OCI-LY1 (cell line): Measurements from ENCODE around the gene MTOR.

Experiments used
- H2AFZ ChIP-seq: fragments of 200-600 bp; sonication (generic), shearing (Covaris generic); 2 replicates; pipeline ENCODE4 v1.6.0; 2014; ENCODE audit warnings: antibody characterized with exemption, mild to moderate bottlenecking, low read length
- H3F3A ChIP-seq: fragments of 200-600 bp; sonication (generic), shearing (Covaris generic); 2 replicates; pipeline ENCODE4 v1.6.0; 2014; ENCODE audit warnings: mild to moderate bottlenecking, antibody characterized with exemption, low read length, moderate library complexity; ENCODE audit not compliant: insufficient read depth
- H3K27ac ChIP-seq: fragments of 200-600 bp; sonication (generic); 2 replicates; pipeline ENCODE4 v1.5.1; 2014; ENCODE audit warnings: low read length, mixed run types, mild to moderate bottlenecking, low read depth; ENCODE audit not compliant: poor library complexity, severe bottlenecking
- H3K27me3 ChIP-seq: fragments of 200-600 bp; sonication (generic); 2 replicates; pipeline ENCODE4 v1.6.0; 2014; ENCODE audit warnings: antibody characterized with exemption, mild to moderate bottlenecking, low read length, moderate library complexity; ENCODE audit not compliant: insufficient read depth
- H3K36me3 ChIP-seq: fragments of 200-600 bp; sonication (generic); 2 replicates; pipeline ENCODE4 v1.6.1; 2014; ENCODE audit warnings: mild to moderate bottlenecking, antibody characterized with exemption, low read length, moderate library complexity, mixed read lengths; ENCODE audit not compliant: insufficient read depth
- H3K4me1 ChIP-seq: fragments of 200-600 bp; sonication (generic); 2 replicates; pipeline ENCODE4 v1.5.1; 2014; ENCODE audit warnings: mild to moderate bottlenecking, low read length, moderate library complexity; ENCODE audit not compliant: insufficient read depth, severe bottlenecking
- H3K4me2 ChIP-seq: fragments of 200-600 bp; sonication (generic), shearing (Covaris generic); 2 replicates; pipeline ENCODE4 v1.6.1; 2014; ENCODE audit warnings: low read length
- H3K4me3 ChIP-seq: fragments of 200-600 bp; sonication (generic); 2 replicates; pipeline ENCODE4 v1.5.1; 2014; ENCODE audit warnings: low read length, low read depth, mild to moderate bottlenecking, mixed read lengths; ENCODE audit not compliant: poor library complexity, severe bottlenecking
- H3K79me2 ChIP-seq: fragments of 200-600 bp; shearing (Covaris generic); 2 replicates; pipeline ENCODE4 v1.6.1; 2016; ENCODE audit warnings: mixed run types, low read length, mixed read lengths; ENCODE audit not compliant: insufficient read depth
- H3K9ac ChIP-seq: fragments of 200-600 bp; sonication (generic), shearing (Covaris generic); 2 replicates; pipeline ENCODE4 v1.6.1; 2014; ENCODE audit warnings: mild to moderate bottlenecking, low read length, mixed read lengths
- H3K9me2 ChIP-seq: fragments of 200-600 bp; sonication (generic), shearing (Covaris generic); 2 replicates; pipeline ENCODE4 v1.6.1; 2014; ENCODE audit warnings: low read depth, mild to moderate bottlenecking, low read length, mixed read lengths
- H3K9me3 ChIP-seq: fragments of 200-600 bp; shearing (Covaris generic); 2 replicates; pipeline ENCODE4 v1.6.1; 2014; ENCODE audit warnings: low read length, mixed read lengths
- H4K20me1 ChIP-seq: fragments of 200-600 bp; sonication (generic), shearing (Covaris generic); 2 replicates; pipeline ENCODE4 v1.6.0; 2016; ENCODE audit warnings: mild to moderate bottlenecking, low read length; ENCODE audit not compliant: insufficient read depth
- CTCF ChIP-seq: fragments of 200-600 bp; sonication (generic), shearing (Covaris generic); IDR thresholded peaks from 2 replicates; pipeline ENCODE4 v1.5.1; 2017; ENCODE audit warnings: mild to moderate bottlenecking, antibody characterized with exemption, low read length, moderate library complexity, mixed read lengths
- EZH2 ChIP-seq: fragments of 200-600 bp; sonication (generic), shearing (Covaris generic); IDR thresholded peaks from 2 replicates; pipeline ENCODE4 v1.8.0; 2017; ENCODE audit warnings: borderline replicate concordance, mixed run types, mild to moderate bottlenecking, antibody characterized with exemption, low read length, moderate library complexity, mixed read lengths

The MTOR gene

GRCh38 chr1:11132563-11133293 lies 129.6 kb downstream of the MTOR start:
- Histone ChIP-seq H2AFZ (no peak overlapping the region), H3K9ac (no peak overlapping the region), H3F3A (no peaks in the 10 kb centered on the region), H3K4me3 (no peak overlapping the region), H3K4me1 (no peaks in the 10 kb centered on the region), H4K20me1 (no peaks in the 10 kb centered on the region), H3K79me2 (no peaks in the 10 kb centered on the region), H3K9me3 (no peaks in the 10 kb centered on the region), H3K36me3 (peaks cover 82% of the 10 kb centered on the region), H3K9me2 (no peaks in the 10 kb centered on the region), H3K27me3 (no peaks in the 10 kb centered on the region), H3K27ac (no peak overlapping the region), H3K4me2 (no peak overlapping the region)
- no peak for TF ChIP-seq CTCF
- TF ChIP-seq EZH2 = no peak

GRCh38 chr1:11131816-11132215 lies 130.5 kb downstream of the MTOR start:
- TF ChIP-seq CTCF = no peak
- TF ChIP-seq EZH2 = no peak
- H3F3A ChIP-seq = no peaks in the 10 kb centered on the region
- H3K27ac ChIP-seq = no peak overlapping the region
- H3K9me2 ChIP-seq = no peaks in the 10 kb centered on the region
- no peak overlapping the region for H3K9ac ChIP-seq
- peaks cover 82% of the 10 kb centered on the region for H3K36me3 ChIP-seq
- no peaks in the 10 kb centered on the region for H3K79me2 ChIP-seq
- H3K27me3 ChIP-seq = no peaks in the 10 kb centered on the region
- H3K4me3 ChIP-seq = no peak overlapping the region
- no peak overlapping the region for H2AFZ ChIP-seq
- H4K20me1 ChIP-seq = no peaks in the 10 kb centered on the region
- H3K9me3 ChIP-seq = no peaks in the 10 kb centered on the region
- no peaks in the 10 kb centered on the region for H3K4me1 ChIP-seq
- H3K4me2 ChIP-seq = no peak overlapping the region

- no peaks in the 10 kb centered on the region for H3K4me1 ChIP-seq
- no peaks in the 10 kb centered on the region for H3F3A ChIP-seq
- no peak overlapping the region for H2AFZ ChIP-seq
- no peak overlapping the region for H3K27ac ChIP-seq
- no peak overlapping the region for H3K4me2 ChIP-seq
- no peaks in the 10 kb centered on the region for H3K27me3 ChIP-seq
- H3K79me2 ChIP-seq = no peaks in the 10 kb centered on the region
- H3K4me3 ChIP-seq = no peak overlapping the region
- TF ChIP-seq CTCF (no peak), EZH2 (no peak)
- H3K36me3 ChIP-seq = peaks cover 93% of the 10 kb centered on the region
- no peaks in the 10 kb centered on the region for H3K9me2 ChIP-seq
- no peaks in the 10 kb centered on the region for H4K20me1 ChIP-seq
- no peak overlapping the region for H3K9ac ChIP-seq
- no peaks in the 10 kb centered on the region for H3K9me3 ChIP-seq
Observed at GRCh38 chr1:11130406-11130805, 131.9 kb downstream of the MTOR start.
